ENCODE results near the gene C22orf39.

DNA sequence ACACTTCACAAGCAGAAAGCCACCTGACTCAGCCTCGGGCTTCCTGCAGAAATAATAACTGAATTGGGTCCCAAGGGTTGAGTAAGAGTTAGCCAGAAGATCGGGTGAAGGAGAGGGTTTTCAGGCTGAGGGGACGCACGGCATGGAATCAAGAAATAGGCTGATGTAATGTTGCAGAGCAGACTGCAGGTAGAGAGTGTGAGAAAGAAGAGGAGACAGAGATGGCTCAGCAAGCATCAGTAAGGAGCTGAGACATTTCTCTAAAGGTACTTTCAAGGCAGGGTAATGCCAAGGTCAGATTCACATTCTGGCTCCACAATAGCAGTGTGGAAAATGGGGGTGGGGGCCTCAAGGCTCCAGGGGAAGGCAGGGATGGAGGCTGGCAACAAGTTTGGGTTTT, 34.6 kb downstream of the C22orf39 start:
- no peak for TF ChIP-seq POLR2A (IDR thresholded peaks at IDR 0.05)
- no peak for TF ChIP-seq POLR2AphosphoS5 (IDR thresholded peaks at IDR 0.05)
